CD14-positive monocyte (primary cell): Measurements from ENCODE around the gene CSRP1. TPM values are rescaled to one million over a fixed set of nuclear protein-coding genes. Genes with fewer than 3 reads are reported as not detected.

ENCODE experiments used
- DNase-seq, 3 donors: peaks; one replicate each; pipeline ENCODE4 v3.0.0-alpha.2; 2011 to 2022
- H2AFZ ChIP-seq: 2 replicates; pipeline ENCODE4 v1.6.0; 2012; ENCODE audit warnings: mild to moderate bottlenecking, low read depth, low read length, inconsistent platforms; ENCODE audit not compliant: insufficient read depth, poor library complexity, severe bottlenecking
- H3K27ac ChIP-seq, 2 donors: 1 replicate in 1 of 2; 2 replicates in 1 of 2; pipeline ENCODE4 v1.5.1; 2012 to 2013; ENCODE audit warnings: low read length in 2 of 2, control low read depth in 1 of 2, inconsistent platforms in 1 of 2, low read depth in 1 of 2, mild to moderate bottlenecking in 1 of 2
- H3K27me3 ChIP-seq, 2 donors: one replicate each; pipeline versions ENCODE4 v1.6.0 to v1.6.1; 2011 to 2013; ENCODE audit warnings: low read length in 2 of 2; ENCODE audit not compliant: control insufficient read depth in 2 of 2, insufficient read depth in 2 of 2
- H3K36me3 ChIP-seq, 2 donors: replicated peaks in 1 of 2; 1 replicate in 1 of 2; 2 replicates in 1 of 2; pipeline versions ENCODE4 v1.5.1 to v1.6.1; 2012 to 2013; ENCODE audit warnings: low read length in 2 of 2, control low read depth in 1 of 2, inconsistent platforms in 1 of 2, mild to moderate bottlenecking in 1 of 2; ENCODE audit not compliant: insufficient read depth in 2 of 2, control insufficient read depth in 1 of 2
- H3K4me1 ChIP-seq, 2 donors: 1 replicate in 1 of 2; 2 replicates in 1 of 2; pipeline versions ENCODE4 v1.5.1 to v1.6.1; 2012 to 2013; ENCODE audit warnings: low read length in 2 of 2, control low read depth in 1 of 2, inconsistent platforms in 1 of 2, mild to moderate bottlenecking in 1 of 2, moderate library complexity in 1 of 2; ENCODE audit not compliant: insufficient read depth in 2 of 2, control insufficient read depth in 1 of 2
- H3K4me2 ChIP-seq: replicated peaks from 2 replicates; pipeline ENCODE3; 2012; ENCODE audit warnings: low read length, moderate library complexity, mild to moderate bottlenecking; ENCODE audit not compliant: poor library complexity, severe bottlenecking; ENCODE audit errors: extremely low read depth
- H3K4me3 ChIP-seq, 3 experiments: fragments of 200-600 bp in 1 of 3; sonication (generic) in 1 of 3; replicated peaks in 1 of 3; 1 replicate in 2 of 3; 2 replicates in 1 of 3; pipeline ENCODE4 v1.5.1; 2011 to 2013; ENCODE audit warnings: low read length in 3 of 3, mild to moderate bottlenecking in 3 of 3, control low read depth in 2 of 3, low read depth in 2 of 3, inconsistent platforms in 1 of 3, moderate library complexity in 1 of 3
- H3K79me2 ChIP-seq: 2 replicates; pipeline ENCODE4 v1.6.0; 2012; ENCODE audit warnings: mild to moderate bottlenecking, control low read depth, inconsistent platforms, low read length, moderate library complexity; ENCODE audit not compliant: insufficient read depth
- H3K9ac ChIP-seq: 2 replicates; pipeline ENCODE4 v1.6.0; 2017; ENCODE audit warnings: low read length, mild to moderate bottlenecking; ENCODE audit not compliant: insufficient read depth, poor library complexity, severe bottlenecking
- H3K9me3 ChIP-seq, 2 donors: replicated peaks in 1 of 2; 1 replicate in 1 of 2; 2 replicates in 1 of 2; pipeline versions ENCODE4 v1.5.1 to v1.6.1; 2012 to 2013; ENCODE audit warnings: low read length in 2 of 2, control low read depth in 1 of 2; ENCODE audit not compliant: control insufficient read depth in 1 of 2, insufficient read depth in 1 of 2
- H4K20me1 ChIP-seq: 2 replicates; pipeline ENCODE4 v1.6.0; 2012; ENCODE audit warnings: mild to moderate bottlenecking, low read length, control low read depth, moderate library complexity; ENCODE audit not compliant: insufficient read depth
- H3K27ac Mint-ChIP-seq, 7 donors: one replicate each; pipeline ENCODE4 v1.8.0; 2020; ENCODE audit warnings: mild to moderate bottlenecking in 7 of 7, mixed read lengths in 7 of 7, moderate library complexity in 6 of 7, inconsistent platforms in 2 of 7
- H3K27me3 Mint-ChIP-seq, 3 donors: one replicate each; pipeline ENCODE4 v1.8.0; 2021 to 2022; ENCODE audit warnings: low read depth in 3 of 3, mild to moderate bottlenecking in 3 of 3, mixed read lengths in 3 of 3, moderate library complexity in 3 of 3, inconsistent platforms in 1 of 3
- H3K36me3 Mint-ChIP-seq, 2 donors: one replicate each; pipeline ENCODE4 v1.8.0; 2020; ENCODE audit warnings: mixed read lengths in 2 of 2, inconsistent platforms in 1 of 2, mild to moderate bottlenecking in 1 of 2
- H3K4me1 Mint-ChIP-seq: one replicate; pipeline ENCODE4 v1.8.0; 2020; ENCODE audit warnings: mild to moderate bottlenecking, mixed read lengths
- H3K4me3 Mint-ChIP-seq, 2 donors: one replicate each; pipeline ENCODE4 v1.8.0; 2020; ENCODE audit warnings: mild to moderate bottlenecking in 2 of 2, mixed read lengths in 2 of 2, moderate library complexity in 1 of 2
- H3K9me3 Mint-ChIP-seq, 7 donors: one replicate each; pipeline ENCODE4 v1.8.0; 2020 to 2022; ENCODE audit warnings: mixed read lengths in 7 of 7, mild to moderate bottlenecking in 6 of 7, moderate library complexity in 6 of 7, inconsistent platforms in 2 of 7
- CTCF ChIP-seq: fragments of 200-600 bp; IDR thresholded peaks from one replicate; pipeline ENCODE4 v1.8.0; 2022; ENCODE audit warnings: antibody characterized with exemption, mild to moderate bottlenecking
- WGBS: methylation state at CpG from one replicate; pipeline ENCODE4 v1.1.5; 2013; ENCODE audit warnings: missing lambda C conversion rate; ENCODE audit not compliant: insufficient coverage; 5-methylcytosine and 5-hydroxymethylcytosine counted together
- intact Hi-C, 2 donors: fragments of 100-400 bp; cut with micrococcal nuclease; formaldehyde crosslinking; loops; one replicate each; pipeline versions ENCODE4 v1.15.0 to v1.15.1; 2023
- polyA plus RNA-seq, 3 donors: library from polyadenylated mRNA; depleted of rRNA in 1 of 3; unstranded in 2 of 3; stranded (reverse) in 1 of 3; fragments of 300-500 nt in 2 of 3; fragments of >200 nt in 1 of 3; fragmentation: Illumina TruSeq in 2 of 3; gene quantifications; 1 replicate in 2 of 3; 2 replicates in 1 of 3; pipeline ENCODE4 v1.2.3, GENCODE V29; 2012 to 2021

The CSRP1 gene
- polyA plus RNA-seq, 3 donors = 87.4 to 111 (median 98.8) TPM

DNA sequence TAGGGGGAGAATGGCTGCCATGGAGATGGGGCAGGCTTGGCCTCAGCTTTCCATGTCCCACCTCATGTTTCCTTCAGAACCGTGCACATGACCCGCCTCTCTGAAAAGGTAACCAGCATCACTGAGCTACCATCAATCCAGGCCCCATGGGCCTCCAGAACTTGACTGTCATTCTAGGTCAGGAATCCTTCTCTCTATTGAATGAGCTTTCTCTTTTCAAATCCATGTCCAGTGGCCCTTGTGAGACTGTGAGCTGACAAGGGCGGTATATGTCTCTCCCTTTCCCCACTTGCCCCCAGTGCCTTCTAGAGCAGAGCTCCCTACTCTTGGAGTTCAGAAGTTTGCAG, 4.4 kb downstream of the CSRP1 start:
- H3K79me2 ChIP-seq = peaks cover 88% of the 10 kb centered on the region
- no peak for TF ChIP-seq CTCF
- peaks cover 74% of the 10 kb centered on the region for H4K20me1 ChIP-seq
- Mint-ChIP-seq H3K9me3 (no peaks in the 10 kb centered on the region), H3K4me3 (no peak overlapping the region), H3K4me1 (peaks cover 40% of the 10 kb centered on the region), H3K27ac (no peak overlapping the region), H3K27me3 (peaks cover 0 to 2% (median 0%) of the 10 kb centered on the region in 3 donors), H3K36me3 (peaks cover 17 to 41% of the 10 kb centered on the region in 2 donors)
- no peak overlapping the region for H2AFZ ChIP-seq
- H3K4me3 ChIP-seq = no peak overlapping the region
- intact Hi-C loops = loop anchor here in 1 of 2 donors (2.0 kb wide), 1 partner anchor 14 kb away; no protein-coding TSS in a partner anchor
- H3K9me3 ChIP-seq = no peaks in the 10 kb centered on the region
- no peak overlapping the region for H3K9ac ChIP-seq
- peaks cover 0 to 50% of the 10 kb centered on the region in 2 donors for H3K36me3 ChIP-seq
- WGBS = 83% methylated on average over 2 of the region's 3 CpGs
- H3K27me3 ChIP-seq = no peaks in the 10 kb centered on the region
- H3K4me2 ChIP-seq = no peak overlapping the region
- peaks cover 27 to 29% of the 10 kb centered on the region in 2 donors for H3K4me1 ChIP-seq
- DNase-seq = no peak
- no peak overlapping the region for H3K27ac ChIP-seq

- Histone ChIP-seq H3K27me3 (no peaks in the 10 kb centered on the region), H3K9me3 (no peaks in the 10 kb centered on the region), H3K9ac (no peak overlapping the region), H3K4me2 (no peak overlapping the region), H3K36me3 (peaks cover 0 to 52% of the 10 kb centered on the region in 2 donors), H3K4me1 (peaks cover 23 to 24% of the 10 kb centered on the region in 2 donors), H3K79me2 (peaks cover 88% of the 10 kb centered on the region), H4K20me1 (peaks cover 78% of the 10 kb centered on the region), H2AFZ (no peak overlapping the region), H3K4me3 (no peak overlapping the region), H3K27ac (no peak overlapping the region)
- no peak overlapping the region for H3K27ac Mint-ChIP-seq
- peaks cover 0 to 2% (median 0%) of the 10 kb centered on the region in 3 donors for H3K27me3 Mint-ChIP-seq
- 98% methylated on average over 6 of the region's 10 CpGs for WGBS
- peaks cover 21 to 46% of the 10 kb centered on the region in 2 donors for H3K36me3 Mint-ChIP-seq
- H3K4me3 Mint-ChIP-seq = no peak overlapping the region
- DNase-seq = no peak
- peaks cover 37% of the 10 kb centered on the region for H3K4me1 Mint-ChIP-seq
- H3K9me3 Mint-ChIP-seq = no peaks in the 10 kb centered on the region
- no peak for TF ChIP-seq CTCF
- intact Hi-C loops = loop anchor here in 1 of 2 donors (2.0 kb wide), 1 partner anchor 13 kb away; no protein-coding TSS in a partner anchor
These were observed 5.0 kb downstream of the CSRP1 start for GRCh38 chr1:201501812-201502510.
